Activated CD4-positive, alpha-beta T cell treated with anti-CD3 and anti-CD28 coated beads for 4 hours (primary cell): ENCODE data around the gene GATA2.

Experiments
- DNase-seq, 2 donors: peaks; one replicate each; pipeline ENCODE4 v3.0.0-alpha.2; 2020

Gene GATA2

DNA sequence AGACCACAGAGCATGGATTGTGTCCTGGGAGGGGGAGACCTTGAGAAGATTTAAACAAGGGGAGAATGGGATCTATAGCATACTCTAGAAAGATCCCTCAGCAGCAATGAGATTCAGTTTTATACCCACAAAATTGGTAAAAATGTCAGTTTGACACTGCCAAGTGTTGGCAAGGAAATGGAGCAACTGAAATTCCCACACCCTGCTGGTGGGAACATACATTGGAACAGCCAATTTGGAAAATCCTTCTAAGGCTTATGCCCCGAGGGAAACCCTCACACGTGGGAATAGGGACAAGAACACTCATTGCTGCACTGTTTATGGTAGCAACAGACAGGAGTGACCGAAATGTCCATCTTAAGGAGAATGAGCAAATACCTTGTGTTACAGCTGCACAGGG is 21.3 kb downstream of the GATA2 start:
- DNase-seq: no peak

DNA sequence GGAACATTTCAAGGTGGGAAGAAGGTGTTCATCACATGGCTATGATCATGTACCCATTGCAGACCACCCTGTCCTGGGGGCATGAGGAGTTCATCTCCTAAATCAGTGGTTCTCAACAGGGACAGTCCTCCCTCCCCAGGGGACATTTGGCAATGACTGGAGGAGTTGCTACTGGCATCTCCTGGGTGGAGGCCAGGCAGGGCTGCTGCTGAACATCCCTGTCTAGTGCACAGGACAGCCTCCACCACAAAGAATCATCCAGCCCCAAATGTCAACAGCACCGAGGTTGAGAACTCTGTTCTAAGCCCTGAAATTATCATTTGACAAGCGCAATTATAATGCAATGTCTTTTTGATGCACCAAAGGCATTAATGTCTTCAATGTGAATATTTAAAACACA is 21.9 kb downstream of the GATA2 start:
- no peak for DNase-seq

DNA sequence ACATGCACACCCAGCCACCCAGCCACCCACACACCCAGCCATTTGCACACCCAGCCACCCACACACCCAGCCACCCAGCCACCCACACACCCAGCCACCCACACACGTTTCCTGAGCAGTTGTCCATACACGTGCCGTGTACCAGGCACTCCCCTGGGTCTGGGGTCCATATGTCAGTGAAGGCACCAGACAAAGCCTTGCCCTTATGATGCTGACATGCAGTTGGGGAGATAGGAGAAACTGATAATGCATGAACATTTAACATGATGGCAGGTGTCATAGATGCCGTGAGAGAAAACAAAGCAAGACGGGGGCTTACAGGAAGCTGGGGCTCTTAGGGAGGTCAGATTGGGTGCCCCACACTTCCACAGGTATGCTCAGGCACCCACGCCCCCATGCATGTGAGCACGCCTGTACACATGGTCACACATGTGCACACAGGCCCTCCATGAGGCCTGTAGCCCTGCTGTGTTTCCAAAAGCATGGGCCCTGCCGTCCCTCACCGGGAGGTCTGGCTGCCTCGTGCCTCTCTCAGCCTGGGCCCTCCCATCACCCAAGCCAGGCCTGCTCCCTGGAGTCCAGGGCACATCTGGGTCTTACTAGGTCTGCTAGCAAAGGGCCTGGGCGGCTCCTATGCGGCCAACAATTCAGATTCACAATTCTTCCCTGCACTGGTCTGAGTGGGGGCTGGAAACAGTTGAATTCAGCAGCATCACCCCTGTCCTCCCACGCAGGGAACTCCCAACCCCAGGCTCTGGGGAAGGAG is 22.7 kb downstream of the GATA2 start:
- DNase-seq: no peak

- no peak for DNase-seq
Observed at GRCh38 chr3:128469556-128469955, 23.4 kb downstream of the GATA2 start.

GRCh38 chr3:128468791-128469527 is 24.0 kb downstream of the GATA2 start:
- DNase-seq: no peak

GRCh38 chr3:128468285-128468790 is 24.7 kb downstream of the GATA2 start:
- DNase-seq: no peak

- peak; percentile 37 to 52 for DNase-seq
Observed at GRCh38 chr3:128466840-128467541, 26.0 kb downstream of the GATA2 start, which contains the start of gene DNAJB8. Gene DNAJB8, minus strand, starts transcription at chr3:128466890. Its CDS starts 3,645 bp downstream, at chr3:128463245.

DNA sequence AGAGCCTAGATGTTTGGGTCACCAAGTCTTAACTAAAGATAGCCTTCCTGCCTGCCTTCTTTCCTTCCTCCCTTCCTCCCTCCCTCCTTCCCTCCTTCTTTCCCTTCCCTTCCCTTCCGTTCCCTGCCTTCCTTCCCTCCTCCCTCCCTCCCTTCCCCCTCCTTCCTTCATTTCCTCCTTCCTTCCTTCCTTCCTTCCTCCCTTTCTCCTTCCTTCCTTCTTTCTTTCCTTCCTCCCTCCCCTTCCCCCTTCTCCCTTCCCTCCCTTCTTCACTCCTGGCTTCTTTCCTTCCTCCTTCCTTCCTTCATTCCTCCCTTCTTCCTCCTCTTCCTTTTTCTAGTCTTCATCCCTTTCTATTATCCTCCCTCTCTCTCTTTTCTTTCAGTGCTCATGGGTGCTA is 28.3 kb downstream of the GATA2 start:
- no peak for DNase-seq

GRCh38 chr3:128464188-128464587 is 28.8 kb downstream of the GATA2 start:
- DNase-seq: no peak

- DNase-seq: no peak
Observed at GRCh38 chr3:128463771-128464170, 29.2 kb downstream of the GATA2 start.

- DNase-seq: no peak
Observed at GRCh38 chr3:128463354-128463753, 29.6 kb downstream of the GATA2 start.

- DNase-seq: no peak
Observed at GRCh38 chr3:128462931-128463330, 30.1 kb downstream of the GATA2 start.

- DNase-seq: no peak
Observed at GRCh38 chr3:128462341-128462910, 30.6 kb downstream of the GATA2 start.

- no peak for DNase-seq
Observed at GRCh38 chr3:128461731-128462130, 31.3 kb downstream of the GATA2 start.

- DNase-seq: no peak
Observed at GRCh38 chr3:128459461-128459820, 33.6 kb downstream of the GATA2 start.

DNA sequence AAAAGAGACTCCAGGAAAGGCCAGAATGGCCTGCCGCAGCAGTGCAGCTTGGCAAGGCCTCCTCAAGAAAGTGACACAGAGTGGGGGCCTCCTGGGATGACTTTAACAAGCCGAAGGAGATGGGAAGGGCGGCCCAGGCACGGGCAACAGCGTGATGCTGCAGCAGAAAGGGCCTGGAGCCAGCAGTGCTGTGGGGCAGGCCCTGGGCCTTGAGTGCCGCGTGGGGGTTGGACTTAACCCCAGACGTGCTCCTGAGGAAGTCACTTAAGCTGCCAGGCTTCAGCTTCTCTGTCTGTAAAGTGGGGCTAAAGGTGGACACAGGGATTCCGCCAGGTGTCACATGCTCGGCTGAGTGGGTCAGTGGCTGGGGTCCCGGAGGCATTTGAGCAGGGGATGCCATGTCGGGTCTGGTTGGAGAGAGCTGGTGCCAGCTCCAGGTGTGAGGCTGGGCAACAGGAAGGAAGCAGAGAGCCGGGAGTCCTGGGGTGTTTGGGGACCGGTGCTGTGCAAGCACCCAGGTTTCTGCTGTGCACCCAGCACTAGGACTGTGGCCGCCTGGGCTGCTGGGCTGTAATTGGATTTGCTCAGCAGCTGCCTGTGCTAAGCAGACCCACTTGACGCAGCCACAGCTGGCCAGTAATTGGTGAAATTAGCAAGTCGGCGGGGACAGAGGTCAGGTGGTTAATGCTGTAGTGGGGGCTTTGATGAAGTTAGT is 34.1 kb downstream of the GATA2 start:
- DNase-seq: no peak

DNA sequence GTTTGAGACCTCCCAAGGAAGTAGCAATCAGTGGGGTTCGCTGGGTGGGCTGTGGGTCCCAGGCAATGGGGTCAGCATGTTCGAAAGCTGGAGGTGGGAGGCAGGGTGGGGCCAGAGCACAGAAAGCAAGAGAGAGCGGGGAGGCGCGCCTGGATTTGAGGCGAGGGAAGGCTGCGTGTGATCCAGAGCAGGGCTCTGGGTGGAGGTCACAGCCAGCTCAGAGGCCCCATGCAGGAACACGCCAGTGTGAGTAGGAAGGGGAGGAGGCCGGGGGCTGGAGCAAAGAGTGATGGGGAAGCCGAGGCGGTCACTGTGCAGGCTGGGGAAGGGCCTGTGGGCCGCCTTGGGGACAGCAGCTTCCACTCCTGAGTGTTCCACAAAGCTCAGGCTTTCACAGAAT is 35.1 kb downstream of the GATA2 start:
- DNase-seq: no peak

GRCh38 chr3:128456776-128457715 is 36.0 kb downstream of the GATA2 start:
- DNase-seq: no peak

GRCh38 chr3:128455786-128456748 is 36.9 kb downstream of the GATA2 start:
- no peak for DNase-seq

DNA sequence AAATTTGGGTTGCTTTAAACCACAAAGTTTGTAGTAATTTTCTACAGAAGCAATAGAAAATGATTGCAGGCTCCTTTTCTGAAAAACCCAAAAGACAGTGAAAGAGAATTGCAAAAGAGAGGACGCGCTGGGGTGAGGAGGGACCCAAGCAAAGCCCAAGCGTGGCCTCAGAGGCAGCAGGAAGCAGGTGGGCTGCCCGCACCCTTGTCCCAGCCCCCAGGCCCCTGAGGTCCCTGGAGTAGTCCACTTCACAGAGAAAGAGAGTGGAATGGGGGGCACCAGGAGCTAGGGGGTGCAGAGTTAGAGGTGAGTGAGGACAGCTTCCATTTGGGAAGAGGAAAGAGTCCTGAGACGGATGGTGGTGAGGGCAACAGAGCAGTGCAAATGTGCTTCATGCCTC is 37.9 kb downstream of the GATA2 start:
- DNase-seq: no peak
